Kidney tubule cell (primary cell): ENCODE measurements around the gene ZBTB8A.

Experiments
- DNase-seq: peaks from one replicate; pipeline ENCODE4 v3.0.0-alpha.2; 2018; ENCODE audit warnings: low spot score

The ZBTB8A gene

DNA sequence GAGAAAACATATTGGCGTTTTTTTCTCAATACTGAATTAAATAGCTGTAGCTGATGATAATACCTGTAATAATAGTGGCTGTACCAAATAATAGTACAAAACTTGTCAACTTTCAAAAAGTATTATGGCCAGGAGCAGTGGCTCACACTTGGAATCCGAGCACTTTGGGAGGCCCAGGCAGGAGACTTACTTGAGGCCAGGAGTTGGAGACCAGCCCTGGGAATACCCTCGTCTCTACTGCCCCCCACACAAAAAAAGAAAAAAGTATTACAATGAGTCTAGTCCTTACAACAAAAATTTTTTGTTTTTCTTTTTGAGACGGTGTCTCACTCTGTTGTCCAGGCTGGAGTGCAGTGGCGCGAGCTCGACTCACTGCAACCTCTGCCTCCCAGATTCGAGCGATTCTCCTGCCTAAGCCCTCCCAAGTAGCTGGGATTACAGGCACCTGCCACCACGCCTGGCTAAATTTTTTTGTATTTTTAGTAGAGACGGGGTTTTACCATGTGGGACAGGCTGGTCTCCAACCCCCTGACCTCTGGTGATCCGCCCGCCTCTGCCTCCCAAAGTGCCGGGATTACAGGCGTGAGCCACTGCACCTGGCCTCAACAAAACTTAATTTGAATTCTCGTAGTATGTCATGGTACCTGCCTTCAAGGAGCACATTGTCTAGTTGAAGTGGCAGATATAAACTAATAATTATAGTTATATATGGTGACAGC is 113.2 kb downstream of the ZBTB8A start:
- no peak for DNase-seq
